ENCODE measurements around the gene MTG1.
"Not testable (repeated sequence)": the region's sequence is repeated elsewhere in the genome, so short reads cannot be mapped to it uniquely, and the experiment has no call there.

The MTG1 gene

GRCh38 chr10:133466683-133467275 is 72.8 kb downstream of the MTG1 start:
- no peak for DNase-seq (ENCODE audit: low read depth in 3 of 3)

- no peak for DNase-seq (ENCODE audit: low read depth in 3 of 3)
Measured at GRCh38 chr10:133467286-133467911, 73.4 kb downstream of the MTG1 start.

- not testable (repeated sequence) for DNase-seq (ENCODE audit: low read depth in 3 of 3)
Measured at GRCh38 chr10:133469205-133469604, 75.2 kb downstream of the MTG1 start.

- DNase-seq (ENCODE audit: low read depth in 3 of 3), result no peak
Measured at GRCh38 chr10:133471300-133472109, 77.5 kb downstream of the MTG1 start.
